T-helper 2 cell treated with Interferon-gamma antibody and Interleukin-4, amounts not matched to agents 100 ng/mL and 5 ng/mL, for 36 hours (primary cell): ENCODE data around the gene SPATA25. TPM values are rescaled to one million over a fixed set of nuclear protein-coding genes. Genes with fewer than 3 reads are reported as not detected.

Experiments
- intact Hi-C: fragments of 100-400 bp; cut with micrococcal nuclease; formaldehyde crosslinking; loops from one replicate; pipeline ENCODE4 v1.15.1; 2023
- total RNA-seq: library from RNA; stranded (reverse); gene quantifications from 2 replicates; pipeline ENCODE4 v1.2.3, GENCODE V29; 2022

Gene SPATA25
- total RNA-seq, 1 donor from 2014 or later: 0.52 TPM

DNA sequence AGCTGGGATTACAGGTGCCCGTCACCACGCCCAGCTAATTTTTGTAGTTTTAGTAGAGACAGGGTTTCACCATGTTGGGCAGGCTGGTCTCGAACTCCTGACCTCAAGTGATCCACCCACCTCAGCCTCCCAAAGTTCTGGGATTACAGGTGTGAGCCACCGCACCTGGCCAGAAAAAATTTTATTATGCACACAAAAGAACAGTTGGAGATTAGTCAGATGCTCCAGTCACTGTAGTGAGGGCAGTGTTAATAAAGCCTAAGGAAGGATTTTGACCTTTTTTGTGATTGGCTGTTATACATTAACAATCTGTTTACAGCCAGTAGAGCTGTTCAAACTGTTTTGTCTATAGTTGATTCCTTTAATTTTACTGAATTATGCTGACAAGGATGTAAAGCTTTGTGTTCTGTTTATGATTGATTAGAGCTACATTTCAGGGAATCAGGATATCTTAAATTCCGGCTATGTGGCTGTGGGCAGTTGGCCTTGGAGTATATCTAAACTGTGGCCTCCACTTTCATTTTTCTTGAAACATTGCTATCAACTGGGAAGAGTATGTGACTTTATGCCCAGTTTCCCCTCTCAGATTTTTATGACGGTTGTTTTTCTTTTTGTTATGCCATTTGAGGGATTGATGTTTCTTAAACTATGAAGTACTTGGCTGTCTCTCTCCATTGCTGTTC lies 20.1 kb downstream of the SPATA25 start:
- intact Hi-C loops: no loop called here

DNA sequence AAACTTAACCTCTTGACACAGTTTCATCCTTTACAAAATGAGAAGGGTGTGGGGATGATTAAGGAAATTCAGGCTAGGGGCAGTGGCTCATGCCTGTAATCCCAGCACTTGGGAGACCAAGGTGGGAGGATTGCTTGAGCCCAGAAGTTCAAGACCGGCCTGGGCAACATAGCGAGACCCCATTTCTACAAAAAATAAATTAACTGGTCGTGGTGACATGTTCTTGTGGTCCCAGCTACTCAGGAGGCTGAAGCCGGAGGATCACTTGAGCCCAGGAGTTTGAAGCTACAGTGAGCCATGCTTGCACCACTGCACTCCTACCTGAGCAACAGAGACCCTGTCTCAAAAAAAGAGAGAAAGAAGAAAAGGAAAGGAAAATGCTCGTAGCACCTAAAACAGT lies 21.0 kb downstream of the SPATA25 start:
- intact Hi-C loops: no loop called here

DNA sequence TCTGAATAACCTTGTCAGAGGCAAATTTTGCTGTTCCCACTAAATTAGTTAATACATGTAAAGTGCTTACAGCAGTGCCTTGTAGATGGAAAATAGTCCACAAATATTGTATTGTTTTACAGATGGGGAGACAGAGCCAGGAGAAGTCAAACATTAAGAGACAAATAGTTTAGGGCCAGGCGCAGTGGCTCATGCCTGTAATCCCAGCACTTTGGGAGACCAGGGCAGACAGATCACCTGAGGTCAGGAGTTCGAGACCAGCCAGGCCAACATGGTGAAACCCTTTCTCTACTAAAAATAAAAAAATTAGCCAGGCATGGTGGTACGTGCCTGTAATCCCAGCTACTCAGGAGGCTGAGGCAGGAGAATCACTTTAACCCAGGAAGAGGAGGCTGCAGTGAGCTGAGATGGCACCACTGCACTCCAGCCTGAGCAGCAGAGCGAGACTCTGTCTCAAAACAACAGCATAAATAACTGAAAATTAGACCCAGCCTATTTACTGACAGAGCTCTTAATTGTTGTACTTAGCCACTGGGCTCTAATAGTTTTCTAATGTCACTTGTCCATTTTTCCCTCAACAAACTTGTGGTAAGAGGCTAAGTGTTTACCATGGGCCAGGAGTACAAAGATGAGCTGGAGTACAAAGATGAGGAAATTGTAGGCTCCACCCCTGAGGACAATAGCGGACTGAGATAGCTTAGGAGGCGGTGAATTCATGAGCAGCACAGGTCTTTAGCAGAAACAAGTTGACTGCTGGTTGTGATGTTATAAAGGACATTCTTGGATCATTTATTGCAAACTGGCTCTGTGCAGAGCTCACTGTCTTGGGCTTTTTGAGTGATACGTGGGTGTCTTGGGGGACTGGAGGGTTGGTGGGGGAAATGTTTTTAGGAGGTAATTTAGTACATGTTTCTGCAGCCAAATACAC lies 23.6 kb downstream of the SPATA25 start:
- intact Hi-C loops: no loop called here

DNA sequence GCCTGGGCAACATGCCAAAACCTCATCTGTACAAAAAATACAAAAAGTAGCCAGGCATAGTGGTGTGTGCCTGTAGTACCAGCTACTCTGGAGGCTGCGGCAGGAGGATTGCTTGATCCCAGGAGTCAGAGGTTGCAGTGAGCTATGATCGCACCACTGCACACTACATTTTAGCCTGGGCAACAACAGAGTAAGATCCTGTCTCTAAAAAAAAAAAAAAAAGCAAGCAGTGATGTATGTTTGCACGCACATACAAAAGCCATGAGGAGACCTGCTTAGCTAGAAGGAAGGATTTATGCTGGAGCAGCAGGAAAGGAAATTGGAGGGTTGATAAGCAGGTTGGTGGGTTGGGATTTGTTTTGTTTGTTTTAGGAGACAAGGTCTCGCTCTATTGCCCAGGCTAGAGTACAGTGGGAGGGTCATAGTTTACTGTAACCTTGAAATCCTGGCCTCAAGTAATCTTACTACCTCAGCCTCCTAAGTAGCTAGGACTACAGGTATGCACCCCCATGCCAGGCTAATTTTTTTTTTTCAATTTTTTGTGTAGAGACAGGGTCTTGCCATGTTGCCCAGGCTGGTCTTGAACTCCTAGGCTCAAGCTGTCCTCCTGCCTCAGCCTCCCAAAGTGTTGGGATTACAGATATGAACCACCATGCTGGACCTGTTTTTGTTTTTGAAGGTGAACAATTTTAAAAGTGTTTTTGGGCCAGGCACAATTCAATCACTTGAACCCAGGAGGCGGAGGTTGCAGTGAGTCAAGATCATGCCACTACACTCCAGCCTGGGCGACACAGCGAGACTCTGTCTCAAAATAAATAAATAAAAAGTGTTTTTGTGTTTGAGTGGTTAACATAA lies 26.0 kb downstream of the SPATA25 start:
- intact Hi-C loops: no loop called here

- intact Hi-C loops: no loop called here
Measured at GRCh38 chr20:45860560-45861220, 26.7 kb downstream of the SPATA25 start.

DNA sequence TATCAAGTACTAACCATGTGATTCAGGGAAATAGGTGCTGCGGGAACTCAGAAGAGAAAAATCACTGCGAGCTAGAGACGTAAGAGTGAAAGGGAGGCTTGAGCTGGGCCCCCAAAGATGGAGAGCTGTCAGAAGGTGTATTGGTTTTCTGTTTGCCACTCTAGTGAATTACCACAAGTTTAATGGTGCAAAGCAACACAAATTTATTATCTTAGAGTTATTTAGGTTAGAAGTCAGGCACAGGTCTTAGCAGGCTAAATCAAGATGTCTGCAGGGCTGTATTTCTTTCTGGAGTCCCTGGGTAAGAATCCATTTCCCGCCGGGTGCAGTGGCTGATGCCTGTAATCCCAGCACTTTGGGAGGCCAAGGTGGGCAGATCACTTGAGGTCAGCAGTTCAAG lies 27.5 kb downstream of the SPATA25 start:
- intact Hi-C loops: loop anchor here (5.0 kb wide), 1 partner anchor 68 kb away; the partner anchor contains the start of genes DNTTIP1 and WFDC3

GRCh38 chr20:45857882-45858216 lies 29.6 kb downstream of the SPATA25 start:
- intact Hi-C loops: loop anchor here (1.0 to 5.0 kb wide), 9 partner anchors 23 to 495 kb away; partner anchors contain the start of genes CTSA, DNTTIP1, NEURL2 and SNX21

DNA sequence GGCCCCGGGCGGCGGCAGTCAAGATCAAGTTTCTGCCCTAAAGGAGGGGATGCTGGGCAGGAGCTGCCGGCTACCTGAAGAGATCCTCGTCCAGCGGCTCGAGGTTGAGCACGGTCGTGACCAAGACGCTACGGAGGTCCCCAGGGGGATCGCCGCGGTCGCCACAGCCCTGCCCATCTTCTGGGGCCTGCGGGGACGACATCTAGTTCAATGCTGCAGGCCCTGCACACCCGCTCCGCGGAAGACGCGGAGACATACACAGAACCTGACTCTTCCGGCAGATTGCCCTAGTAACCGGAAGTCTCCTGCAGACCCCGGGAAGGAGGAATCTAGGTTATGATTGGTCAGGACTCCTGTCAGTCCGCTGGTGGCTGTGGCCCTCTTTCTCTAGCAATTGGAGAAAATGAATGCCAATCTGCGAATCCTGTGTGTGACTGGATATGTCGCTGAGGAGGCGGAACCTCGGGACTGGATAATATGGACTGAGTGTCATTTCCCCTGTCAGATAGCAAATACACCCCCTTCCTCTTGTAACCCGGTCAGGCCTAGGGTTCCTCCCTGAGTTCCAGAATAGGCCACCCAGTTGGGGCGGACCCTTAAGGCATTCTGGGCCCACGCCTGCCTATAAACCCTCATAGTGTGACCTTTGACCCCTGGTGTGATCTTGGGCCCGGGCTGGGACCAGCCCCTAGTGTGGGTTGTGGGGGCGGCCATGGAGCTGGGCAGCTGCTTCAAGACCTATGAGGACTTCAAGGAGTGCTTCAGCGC lies 30.1 kb downstream of the SPATA25 start, which contains the start of the genes ACOT8 and ZSWIM3:
Gene ACOT8 (minus strand): TSS at position 279 of the 768 bp plus-strand sequence. CDS start 77 bp downstream, at position 202.
Gene ZSWIM3 (plus strand): TSS at position 501 of the 768 bp plus-strand sequence. CDS start 212 bp downstream, at position 713.
- intact Hi-C loops: loop anchor here (1.0 to 5.0 kb wide), 9 partner anchors 24 to 494 kb away; partner anchors contain the start of genes CTSA, DNTTIP1, NEURL2 and SNX21

DNA sequence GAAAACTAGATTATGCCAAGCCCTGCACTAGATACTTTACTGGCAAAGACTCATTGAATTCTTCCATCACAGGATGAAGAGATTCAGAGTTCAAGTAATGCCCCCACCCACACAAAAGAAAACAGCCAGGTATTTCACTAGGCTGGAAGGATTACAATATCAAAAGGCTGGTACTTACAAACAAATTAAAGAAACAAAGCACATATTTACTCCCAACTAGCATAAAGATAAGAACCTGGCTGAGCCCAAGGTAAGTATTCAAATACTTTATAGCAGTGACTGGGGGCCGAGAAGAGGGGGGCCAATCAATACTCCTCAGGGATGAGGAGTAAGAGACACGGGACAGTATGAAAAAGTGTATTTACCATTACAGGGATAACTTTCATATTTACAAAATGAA lies 33.9 kb downstream of the SPATA25 start:
- intact Hi-C loops: no loop called here

GRCh38 chr20:45852326-45852725 lies 35.1 kb downstream of the SPATA25 start:
- intact Hi-C loops: no loop called here

GRCh38 chr20:45851501-45851900 lies 35.9 kb downstream of the SPATA25 start:
- intact Hi-C loops: no loop called here

- intact Hi-C loops: no loop called here
Measured at GRCh38 chr20:45850926-45851325, 36.5 kb downstream of the SPATA25 start.

GRCh38 chr20:45850238-45850637 lies 37.2 kb downstream of the SPATA25 start:
- intact Hi-C loops: no loop called here

GRCh38 chr20:45848969-45849582 lies 38.3 kb downstream of the SPATA25 start:
- intact Hi-C loops: no loop called here

- intact Hi-C loops: no loop called here
Measured at GRCh38 chr20:45848421-45848820, 39.0 kb downstream of the SPATA25 start.

DNA sequence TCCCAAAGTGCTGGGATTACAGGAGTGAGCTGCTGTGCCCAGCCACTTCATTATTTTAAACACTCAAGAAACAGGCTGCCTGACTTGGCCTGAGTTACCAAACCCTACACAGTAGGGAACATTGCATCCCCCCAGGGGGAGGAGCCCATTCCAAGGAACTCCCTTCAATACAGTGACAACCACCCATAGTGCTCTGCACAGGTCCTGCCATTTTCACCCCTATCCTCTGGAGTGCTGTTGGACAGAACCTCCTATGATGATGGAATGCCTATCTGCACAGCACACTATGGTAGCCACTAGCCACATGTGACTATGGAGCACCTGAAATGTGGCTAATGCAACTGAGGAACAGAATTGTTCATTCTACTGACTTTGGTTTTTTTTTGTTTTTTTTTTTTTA lies 42.0 kb downstream of the SPATA25 start:
- intact Hi-C loops: no loop called here

DNA sequence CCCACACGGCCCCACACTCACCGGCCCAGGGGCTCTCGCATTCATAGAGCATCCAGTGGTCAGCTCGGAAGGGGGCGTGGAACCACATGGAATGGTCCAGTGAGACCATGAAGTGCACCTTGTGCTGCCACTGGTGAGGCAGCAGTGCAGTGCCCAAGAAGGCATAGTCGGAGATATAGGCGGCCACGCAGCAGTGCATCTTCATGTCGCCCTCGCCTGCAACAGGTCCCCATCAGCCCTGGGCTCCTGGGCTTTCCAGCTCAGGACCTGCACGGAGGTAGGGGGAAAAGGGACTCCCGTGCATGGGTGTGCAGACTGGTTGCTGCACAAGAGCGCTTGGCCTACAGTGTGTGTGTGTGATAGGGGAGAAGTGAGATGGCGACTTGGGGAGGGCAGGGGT lies 43.9 kb downstream of the SPATA25 start:
- intact Hi-C loops: no loop called here

DNA sequence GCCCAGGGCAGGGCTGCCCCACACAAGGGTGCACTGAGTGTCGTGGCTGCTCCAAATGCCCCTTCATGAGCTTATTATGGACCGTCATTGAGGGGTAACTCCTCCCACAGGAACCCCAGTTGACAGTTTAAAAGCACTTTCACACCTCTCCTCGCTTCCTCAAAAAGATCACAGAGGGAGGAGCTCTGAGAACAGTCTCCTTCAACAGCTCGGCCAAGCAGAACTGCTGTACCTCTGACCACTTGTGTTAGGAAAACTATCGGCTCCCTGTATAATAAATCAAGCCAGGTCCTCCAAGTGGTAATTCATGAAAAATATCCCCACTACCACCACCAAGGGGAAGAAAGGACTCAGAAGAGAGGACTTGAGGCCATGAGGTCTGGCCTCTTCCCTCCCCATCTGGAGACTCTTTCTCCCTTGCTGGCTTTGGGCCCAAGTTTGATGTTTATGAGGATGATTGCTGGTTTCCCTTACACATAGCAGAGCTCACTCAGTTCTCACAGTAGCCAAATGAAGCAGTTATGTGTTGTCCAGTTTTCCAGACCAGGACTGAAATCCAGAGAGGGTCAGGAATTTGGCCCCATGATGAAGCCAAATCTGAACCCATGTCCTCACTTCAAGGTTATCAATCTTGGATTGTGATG lies 45.1 kb downstream of the SPATA25 start:
- intact Hi-C loops: no loop called here
